GM10266 (cell line): ENCODE results near the gene SLC17A9.
A peak's percentile ranks its signal among the peaks of the same experiment; 100 is the strongest.

Experiments used
- DNase-seq: peaks from one replicate; pipeline ENCODE4 v3.0.0; 2012; ENCODE audit errors: extremely low spot score
- TF ChIP-seq, protein P1 (sequence below): IDR thresholded peaks from 2 replicates; pipeline ENCODE4 v1.5.1; 2012; ENCODE audit warnings: mild to moderate bottlenecking, low read depth; ENCODE audit not compliant: control insufficient read depth, insufficient read depth; ENCODE audit errors: missing control alignments

Gene SLC17A9, protein sequence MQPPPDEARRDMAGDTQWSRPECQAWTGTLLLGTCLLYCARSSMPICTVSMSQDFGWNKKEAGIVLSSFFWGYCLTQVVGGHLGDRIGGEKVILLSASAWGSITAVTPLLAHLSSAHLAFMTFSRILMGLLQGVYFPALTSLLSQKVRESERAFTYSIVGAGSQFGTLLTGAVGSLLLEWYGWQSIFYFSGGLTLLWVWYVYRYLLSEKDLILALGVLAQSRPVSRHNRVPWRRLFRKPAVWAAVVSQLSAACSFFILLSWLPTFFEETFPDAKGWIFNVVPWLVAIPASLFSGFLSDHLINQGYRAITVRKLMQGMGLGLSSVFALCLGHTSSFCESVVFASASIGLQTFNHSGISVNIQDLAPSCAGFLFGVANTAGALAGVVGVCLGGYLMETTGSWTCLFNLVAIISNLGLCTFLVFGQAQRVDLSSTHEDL

DNA sequence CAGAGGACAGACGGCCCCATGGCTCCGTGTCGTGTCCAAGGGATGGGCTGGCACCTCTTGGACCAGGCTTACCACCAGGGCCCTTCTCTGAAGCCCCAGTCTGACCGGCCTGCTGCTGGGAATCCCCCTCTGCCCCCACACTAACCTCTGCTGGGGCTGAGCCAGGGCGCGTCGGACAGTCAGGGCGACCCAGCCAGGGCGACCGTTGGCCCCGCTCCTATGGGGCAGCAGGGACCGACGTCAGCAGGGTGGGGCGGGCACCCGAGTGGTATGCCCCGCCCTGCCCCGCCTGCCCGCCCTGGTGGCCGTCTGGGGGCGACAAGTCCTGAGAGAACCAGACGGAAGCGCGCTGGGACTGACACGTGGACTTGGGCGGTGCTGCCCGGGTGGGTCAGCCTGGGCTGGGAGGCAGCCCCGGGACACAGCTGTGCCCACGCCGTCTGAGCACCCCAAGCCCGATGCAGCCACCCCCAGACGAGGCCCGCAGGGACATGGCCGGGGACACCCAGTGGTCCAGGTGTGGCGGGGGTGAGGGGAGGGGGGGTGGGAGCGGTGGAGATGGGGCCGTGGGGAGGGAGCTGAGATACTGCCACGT, at the start of gene SLC17A9:
Gene SLC17A9 (plus strand): TSS at position 337 of the 595 bp plus-strand sequence. CDS start 122 bp downstream, at position 459.
- DNase-seq, result peak; percentile 89
- TF ChIP-seq, protein P1, sequence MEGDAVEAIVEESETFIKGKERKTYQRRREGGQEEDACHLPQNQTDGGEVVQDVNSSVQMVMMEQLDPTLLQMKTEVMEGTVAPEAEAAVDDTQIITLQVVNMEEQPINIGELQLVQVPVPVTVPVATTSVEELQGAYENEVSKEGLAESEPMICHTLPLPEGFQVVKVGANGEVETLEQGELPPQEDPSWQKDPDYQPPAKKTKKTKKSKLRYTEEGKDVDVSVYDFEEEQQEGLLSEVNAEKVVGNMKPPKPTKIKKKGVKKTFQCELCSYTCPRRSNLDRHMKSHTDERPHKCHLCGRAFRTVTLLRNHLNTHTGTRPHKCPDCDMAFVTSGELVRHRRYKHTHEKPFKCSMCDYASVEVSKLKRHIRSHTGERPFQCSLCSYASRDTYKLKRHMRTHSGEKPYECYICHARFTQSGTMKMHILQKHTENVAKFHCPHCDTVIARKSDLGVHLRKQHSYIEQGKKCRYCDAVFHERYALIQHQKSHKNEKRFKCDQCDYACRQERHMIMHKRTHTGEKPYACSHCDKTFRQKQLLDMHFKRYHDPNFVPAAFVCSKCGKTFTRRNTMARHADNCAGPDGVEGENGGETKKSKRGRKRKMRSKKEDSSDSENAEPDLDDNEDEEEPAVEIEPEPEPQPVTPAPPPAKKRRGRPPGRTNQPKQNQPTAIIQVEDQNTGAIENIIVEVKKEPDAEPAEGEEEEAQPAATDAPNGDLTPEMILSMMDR, result peak; percentile 21

DNA sequence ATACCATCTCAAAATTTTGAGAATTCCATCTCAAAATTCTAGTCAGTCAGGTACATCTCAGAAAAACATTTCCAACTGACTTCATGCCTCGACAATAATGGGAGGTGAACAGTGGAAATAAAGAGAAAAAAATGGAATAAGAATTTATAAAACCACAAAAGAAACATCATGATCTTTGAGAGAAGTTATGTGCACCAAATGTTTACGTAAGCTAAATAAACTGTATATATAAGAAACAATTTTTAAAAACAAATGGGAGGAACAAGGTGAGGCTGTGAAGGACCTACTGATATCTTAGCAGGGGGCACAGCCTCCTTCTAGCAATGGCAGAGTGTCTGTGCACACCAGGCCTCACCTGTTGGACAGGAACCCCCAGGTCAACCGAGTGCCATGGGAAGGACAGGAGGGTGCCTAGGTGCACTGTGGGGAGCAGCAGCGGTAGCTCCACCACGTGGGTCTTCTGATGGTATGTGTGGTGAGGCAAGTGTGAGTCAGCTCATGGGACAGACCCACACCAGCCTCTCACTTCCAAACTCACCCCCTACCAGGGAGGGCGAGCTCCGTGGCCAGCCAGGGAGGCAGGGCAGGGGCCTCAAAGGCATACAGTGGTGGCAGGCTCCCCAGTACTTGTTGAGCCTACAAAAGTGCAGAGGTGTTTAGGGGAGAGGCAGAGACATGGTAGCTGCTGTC, 49.4 kb upstream of the SLC17A9 start:
- TF ChIP-seq, protein P1, result no peak
- DNase-seq, result no peak

DNA sequence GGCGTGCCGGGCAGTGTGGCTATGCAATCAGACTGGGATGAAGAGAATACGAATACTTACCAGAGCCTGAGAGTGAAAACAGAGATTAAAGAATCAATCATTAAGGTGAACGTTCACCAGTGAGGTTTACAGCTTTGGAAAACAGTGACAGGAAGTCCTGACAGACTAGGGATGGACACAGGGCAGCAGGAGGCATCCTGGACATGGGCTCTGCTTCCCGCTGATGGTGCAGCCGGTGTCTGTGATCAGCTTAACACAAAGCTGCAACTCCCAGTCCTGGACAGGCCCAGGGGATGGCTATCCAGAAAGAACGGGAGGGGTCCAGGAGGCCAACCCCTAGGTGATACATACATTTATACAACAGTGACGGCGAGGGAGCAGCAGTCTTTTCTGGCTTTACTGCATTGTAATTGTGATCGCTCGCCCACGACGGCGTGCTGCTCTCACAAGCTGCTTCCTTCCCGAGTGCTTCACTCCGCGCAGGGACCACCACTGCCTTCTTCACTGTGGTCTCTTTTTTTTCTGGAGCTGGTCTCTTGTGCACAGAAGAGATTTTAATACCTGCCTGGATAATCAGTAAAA, 46.9 kb upstream of the SLC17A9 start:
- no peak for DNase-seq
- TF ChIP-seq, protein P1, result no peak

DNA sequence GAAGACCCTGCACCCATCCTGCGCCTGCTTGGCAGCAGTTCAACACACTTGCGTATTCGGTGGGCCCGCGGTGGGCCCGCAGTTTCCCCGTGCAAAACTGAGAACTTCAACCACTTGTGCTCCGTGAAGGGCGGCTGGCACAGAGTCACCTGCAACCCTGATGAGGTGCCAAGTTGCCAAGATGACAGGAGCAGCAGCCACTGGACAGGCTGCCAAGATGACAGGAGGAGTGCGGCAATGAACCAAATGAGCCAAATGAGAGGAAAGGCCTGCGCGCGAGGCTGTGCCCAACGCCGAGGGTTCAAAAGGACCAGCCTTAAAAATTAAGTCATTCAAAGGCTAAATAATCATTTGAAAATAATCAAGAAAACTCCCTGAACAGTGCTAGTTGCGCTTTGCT, 46.3 kb upstream of the SLC17A9 start:
- TF ChIP-seq, protein P1, result no peak
- DNase-seq, result no peak

DNA sequence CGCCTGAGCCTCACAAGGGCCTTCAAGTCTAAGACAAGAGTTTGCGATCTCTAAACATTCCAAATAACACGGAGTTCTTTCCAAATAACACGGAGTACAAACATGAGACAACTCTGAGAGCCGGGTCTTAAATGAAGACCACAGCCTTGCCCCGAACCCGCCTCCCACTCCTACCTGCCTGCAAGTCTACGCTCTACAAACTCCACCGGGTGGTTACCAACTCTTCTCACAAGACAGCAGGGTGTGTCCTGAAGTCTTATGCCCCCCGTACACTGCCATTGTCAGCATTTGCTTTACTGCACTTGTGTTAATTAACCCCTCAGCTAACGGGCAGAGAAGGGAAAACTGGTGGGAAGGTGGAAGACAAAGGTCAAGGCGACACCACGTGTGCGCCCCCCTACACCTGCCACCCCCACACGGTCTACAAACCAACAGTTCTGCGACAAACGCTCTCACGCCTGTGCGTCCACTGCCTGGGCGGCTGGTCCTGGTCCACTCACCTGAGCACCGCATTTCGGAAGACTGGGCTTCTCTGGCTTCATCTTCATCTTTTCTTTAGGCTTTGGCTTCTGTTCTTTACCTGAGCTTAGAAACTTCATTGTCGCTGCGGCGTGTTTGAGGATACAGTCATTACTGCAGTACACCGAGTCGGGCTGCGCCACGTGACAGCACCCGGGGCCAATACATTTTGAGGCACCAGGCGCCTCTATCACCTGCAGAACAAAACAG, 45.7 kb upstream of the SLC17A9 start:
- TF ChIP-seq, protein P1, result no peak
- DNase-seq, result no peak

DNA sequence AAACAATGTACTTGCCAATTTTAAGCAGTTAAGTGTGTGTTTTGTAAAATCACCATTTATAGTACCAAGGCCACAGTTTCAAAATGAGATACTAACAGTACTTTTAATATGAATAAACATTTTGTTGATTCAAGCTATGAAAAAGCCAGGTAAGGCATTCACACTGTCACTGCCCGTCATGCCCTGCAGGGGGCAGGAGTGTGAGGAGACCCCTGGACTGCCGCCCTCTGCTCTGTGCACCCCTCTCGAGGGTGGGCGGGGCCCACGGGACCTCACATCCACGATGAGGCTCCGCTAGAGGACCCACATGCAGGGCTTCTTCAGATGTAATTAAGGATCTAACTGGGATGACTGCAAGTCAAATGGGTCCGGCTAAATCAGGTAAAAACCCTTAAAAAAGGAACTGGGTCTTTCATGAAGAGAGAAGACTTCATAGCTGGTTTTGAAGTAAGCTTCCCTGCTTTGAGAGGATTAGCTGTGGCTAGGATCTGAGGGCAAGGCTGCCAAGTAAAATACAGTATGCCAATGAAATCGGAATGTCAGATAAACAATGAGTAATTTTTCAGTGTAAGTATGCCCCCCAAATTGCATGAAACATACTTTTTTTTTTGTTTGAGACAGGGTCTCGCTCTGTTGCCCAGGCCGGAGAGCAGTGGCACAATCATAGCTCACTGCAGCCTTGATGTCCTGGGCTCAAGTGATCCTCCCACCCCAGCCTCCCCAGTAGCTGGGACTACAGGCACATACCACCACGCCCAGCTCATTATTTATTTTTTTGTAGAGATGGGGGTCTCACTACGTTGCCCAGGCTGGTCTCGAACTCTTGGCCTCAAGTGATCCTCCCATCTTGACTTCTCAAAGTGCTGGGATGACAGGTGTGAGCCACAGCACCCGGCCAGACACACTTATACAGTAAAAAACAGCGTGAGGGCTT, 44.9 kb upstream of the SLC17A9 start:
- TF ChIP-seq, protein P1, result peak; percentile 50
- DNase-seq, result no peak
